Smooth muscle cell (in vitro differentiated cells): ENCODE data around the gene MYCBPAP. TPM values are rescaled to one million over a fixed set of nuclear protein-coding genes. Genes with fewer than 3 reads are reported as not detected.

Experiments used
- DNase-seq: peaks from one replicate; lab custom pipeline; 2025; ENCODE audit not compliant: unreplicated experiment; lab: John Stamatoyannopoulos, UW
- H2AFZ ChIP-seq: fragments of 200-600 bp; sonication (generic); 2 replicates; pipeline ENCODE4 v1.6.0; 2016; ENCODE audit warnings: antibody characterized with exemption, low read depth, mild to moderate bottlenecking
- H3F3A ChIP-seq: fragments of 200-600 bp; sonication (generic); 2 replicates; pipeline ENCODE4 v1.6.0; 2017; ENCODE audit warnings: antibody characterized with exemption, low read depth
- H3K27ac ChIP-seq: fragments of 200-600 bp; sonication (generic); 2 replicates; pipeline ENCODE4 v1.5.1; 2016; ENCODE audit warnings: low read depth, mild to moderate bottlenecking
- H3K27me3 ChIP-seq: fragments of 200-600 bp; sonication (generic); 2 replicates; pipeline ENCODE4 v1.6.1; 2016; ENCODE audit warnings: low read depth, mild to moderate bottlenecking
- H3K36me3 ChIP-seq: fragments of 200-600 bp; sonication (generic); 2 replicates; pipeline ENCODE4 v1.5.1; 2016; ENCODE audit warnings: low read depth
- H3K4me1 ChIP-seq: fragments of 200-600 bp; sonication (generic); 2 replicates; pipeline ENCODE4 v1.5.1; 2016; ENCODE audit warnings: low read depth
- H3K4me2 ChIP-seq: fragments of 200-600 bp; sonication (generic); 2 replicates; pipeline ENCODE4 v1.6.0; 2016; ENCODE audit warnings: mild to moderate bottlenecking
- H3K4me3 ChIP-seq: fragments of 200-600 bp; sonication (generic); 2 replicates; pipeline ENCODE4 v1.5.1; 2016; ENCODE audit warnings: mild to moderate bottlenecking
- H3K79me2 ChIP-seq: fragments of 200-600 bp; sonication (generic); 2 replicates; pipeline ENCODE4 v1.6.0; 2016; ENCODE audit warnings: low read depth, mild to moderate bottlenecking
- H3K9ac ChIP-seq: fragments of 200-600 bp; sonication (generic); 2 replicates; pipeline ENCODE4 v1.6.0; 2016; ENCODE audit warnings: low read depth
- H3K9me3 ChIP-seq: fragments of 200-600 bp; sonication (generic); replicated peaks from 2 replicates; pipeline ENCODE4 v1.5.1; 2016; ENCODE audit warnings: low read depth
- H4K20me1 ChIP-seq: fragments of 200-600 bp; sonication (generic); 2 replicates; pipeline ENCODE4 v1.6.0; 2016; ENCODE audit warnings: low read depth
- CTCF ChIP-seq: fragments of 200-600 bp; sonication (generic); IDR thresholded peaks from 2 replicates; pipeline ENCODE4 v1.5.1; 2017; ENCODE audit warnings: borderline replicate concordance, mild to moderate bottlenecking, antibody characterized with exemption; ENCODE audit not compliant: insufficient read depth, poor library complexity, severe bottlenecking
- WGBS: methylation state at CpG from one replicate; pipeline ENCODE4 v1.1.7; 2016; ENCODE audit warnings: low lambda C conversion rate; 5-methylcytosine and 5-hydroxymethylcytosine counted together
- polyA plus RNA-seq: library from polyadenylated mRNA; unstranded; fragments of >200 nt; fragmentation: Nextera tagmentation; extraction: Ambion mirVana; gene quantifications from 2 replicates; pipeline ENCODE4 v1.2.1, GENCODE V29; 2016
- total RNA-seq: library from RNA; depleted of rRNA; stranded (reverse); fragments of >200 nt; gene quantifications from 2 replicates; pipeline ENCODE4 v1.2.3, GENCODE V29; 2014

The MYCBPAP gene
- total and polyA plus RNA-seq, 2 experiments from 2014 or later = 0.90 to 0.97 TPM

- Histone ChIP-seq H3K4me2 (no peak overlapping the region), H3K4me3 (no peak overlapping the region), H3K36me3 (no peaks in the 10 kb centered on the region), H4K20me1 (no peaks in the 10 kb centered on the region), H3K9ac (no peak overlapping the region), H3K4me1 (peaks cover 41% of the 10 kb centered on the region), H3K79me2 (no peaks in the 10 kb centered on the region), H3K9me3 (no peaks in the 10 kb centered on the region), H3K27ac (no peak overlapping the region), H2AFZ (no peak overlapping the region), H3F3A (peaks cover 3% of the 10 kb centered on the region), H3K27me3 (peaks cover 54% of the 10 kb centered on the region)
- no peak for DNase-seq
- no peak for TF ChIP-seq CTCF
- 54% methylated on average over 4 of the region's 4 CpGs for WGBS
These were observed 54.9 kb downstream of the MYCBPAP start for GRCh38 chr17:50563092-50563511.

GRCh38 chr17:50564916-50565315 lies 56.7 kb downstream of the MYCBPAP start:
- peak overlapping the region; percentile 64 for H3K4me2 ChIP-seq
- H4K20me1 ChIP-seq = no peaks in the 10 kb centered on the region
- no peaks in the 10 kb centered on the region for H3K36me3 ChIP-seq
- H3F3A ChIP-seq = no peaks in the 10 kb centered on the region
- DNase-seq = peak; percentile 21
- H3K4me1 ChIP-seq = peaks cover 31% of the 10 kb centered on the region
- no peaks in the 10 kb centered on the region for H3K9me3 ChIP-seq
- peak overlapping the region; percentile 38 for H3K27ac ChIP-seq
- H3K4me3 ChIP-seq = peak overlapping the region; percentile 12
- H3K27me3 ChIP-seq = peaks cover 37% of the 10 kb centered on the region
- H3K9ac ChIP-seq = peak overlapping the region; percentile 35
- H2AFZ ChIP-seq = no peak overlapping the region
- WGBS = 22% methylated on average over 19 of the region's 19 CpGs
- TF ChIP-seq CTCF = no peak
- H3K79me2 ChIP-seq = no peaks in the 10 kb centered on the region

- peak overlapping the region; percentile 74 for H3K9ac ChIP-seq
- WGBS = 57% methylated on average over 10 of the region's 10 CpGs
- TF ChIP-seq CTCF = no peak
- H3K4me2 ChIP-seq = peak overlapping the region; percentile 64
- no peaks in the 10 kb centered on the region for H3K9me3 ChIP-seq
- H3F3A ChIP-seq = no peaks in the 10 kb centered on the region
- H3K4me1 ChIP-seq = peaks cover 31% of the 10 kb centered on the region
- H2AFZ ChIP-seq = no peak overlapping the region
- peaks cover 37% of the 10 kb centered on the region for H3K27me3 ChIP-seq
- no peaks in the 10 kb centered on the region for H3K36me3 ChIP-seq
- no peaks in the 10 kb centered on the region for H3K79me2 ChIP-seq
- H3K27ac ChIP-seq = peak overlapping the region; percentile 38
- no peak overlapping the region for H3K4me3 ChIP-seq
- DNase-seq = no peak
- H4K20me1 ChIP-seq = no peaks in the 10 kb centered on the region
These were observed 57.4 kb downstream of the MYCBPAP start for GRCh38 chr17:50565402-50566350.
